HCEC 1CT (cell line): ENCODE data around the gene ALS2CL.

Experiments
- DNase-seq: peaks from one replicate; pipeline ENCODE4 v3.0.0-alpha.2; 2017

The ALS2CL gene

DNA sequence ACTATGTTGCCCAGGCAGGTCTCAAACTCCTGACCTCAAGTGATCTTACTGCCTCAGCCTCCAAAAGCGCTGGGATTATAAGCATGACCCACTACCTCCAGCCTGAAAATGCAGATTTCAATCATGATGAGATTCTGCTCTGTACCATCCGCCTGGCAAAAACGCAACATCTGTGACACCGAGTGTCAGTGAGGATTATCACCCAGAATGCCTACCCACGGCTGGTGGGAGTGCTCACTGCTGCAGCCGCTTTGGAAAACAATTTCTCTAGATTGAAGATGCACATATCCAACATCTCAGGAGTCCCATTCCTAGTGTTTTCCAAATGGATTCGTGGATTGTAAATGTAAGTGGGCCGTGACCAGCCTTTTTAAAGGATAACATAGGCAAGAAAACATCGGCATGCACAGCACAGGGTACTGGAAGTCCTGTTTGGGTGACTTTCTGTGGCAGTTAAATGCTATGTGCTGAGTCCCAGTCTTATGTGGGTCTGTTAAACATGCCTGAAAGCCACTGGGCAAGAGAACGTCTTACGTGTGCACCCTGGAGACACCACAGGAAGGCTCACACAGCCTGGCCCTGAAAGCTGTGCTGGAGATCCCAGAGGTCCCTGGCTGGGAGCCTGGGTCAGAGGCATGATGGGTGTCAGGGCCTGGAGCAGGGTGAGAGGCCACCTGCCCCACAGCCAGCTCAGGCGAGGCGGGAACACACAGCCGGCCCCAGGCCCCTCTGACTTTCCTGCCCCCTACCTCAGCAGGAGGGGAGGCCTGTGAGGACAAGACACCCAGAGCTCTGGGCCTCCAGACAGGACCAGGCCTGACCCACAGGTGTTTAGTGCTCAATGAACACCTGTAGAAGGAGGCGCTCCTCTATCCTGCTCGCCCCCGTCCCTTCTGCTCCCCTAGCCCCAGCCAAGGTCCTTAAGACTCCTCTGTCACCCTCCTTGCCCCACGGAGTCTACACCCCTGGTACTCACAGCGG is 23.3 kb upstream of the ALS2CL start:
- DNase-seq, result no peak

DNA sequence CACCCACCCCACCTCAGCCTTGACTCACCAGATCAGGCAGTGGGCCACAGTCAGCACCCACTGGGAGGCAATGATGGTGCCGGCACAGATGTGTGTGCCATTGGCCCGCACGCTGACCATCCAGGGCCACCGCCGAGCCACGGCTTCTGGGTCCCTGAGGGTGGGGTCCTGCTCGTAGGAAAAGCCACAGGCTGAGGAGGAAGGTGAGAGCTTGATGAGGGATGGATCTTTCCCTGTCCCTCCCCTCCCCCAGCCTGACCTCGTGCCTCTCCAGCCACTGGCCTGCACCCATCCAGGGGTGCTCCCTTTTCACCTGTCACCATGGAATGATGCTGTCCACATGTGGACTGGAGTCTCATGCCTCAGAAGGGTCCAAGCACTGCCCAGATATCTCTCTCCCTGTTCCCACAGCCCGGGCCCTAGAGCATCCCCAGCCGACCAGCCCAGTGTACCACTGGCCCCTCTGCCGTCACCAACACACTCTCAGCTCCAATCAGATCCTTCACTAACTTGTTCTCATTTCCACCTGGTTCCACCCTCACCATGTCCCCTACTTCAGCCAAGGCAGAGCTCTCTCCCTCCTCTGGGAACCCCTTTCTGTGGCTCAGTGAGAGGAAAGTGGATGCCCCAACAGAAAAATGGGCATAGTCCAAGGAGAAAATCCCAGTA is 22.2 kb upstream of the ALS2CL start:
- no peak for DNase-seq

DNA sequence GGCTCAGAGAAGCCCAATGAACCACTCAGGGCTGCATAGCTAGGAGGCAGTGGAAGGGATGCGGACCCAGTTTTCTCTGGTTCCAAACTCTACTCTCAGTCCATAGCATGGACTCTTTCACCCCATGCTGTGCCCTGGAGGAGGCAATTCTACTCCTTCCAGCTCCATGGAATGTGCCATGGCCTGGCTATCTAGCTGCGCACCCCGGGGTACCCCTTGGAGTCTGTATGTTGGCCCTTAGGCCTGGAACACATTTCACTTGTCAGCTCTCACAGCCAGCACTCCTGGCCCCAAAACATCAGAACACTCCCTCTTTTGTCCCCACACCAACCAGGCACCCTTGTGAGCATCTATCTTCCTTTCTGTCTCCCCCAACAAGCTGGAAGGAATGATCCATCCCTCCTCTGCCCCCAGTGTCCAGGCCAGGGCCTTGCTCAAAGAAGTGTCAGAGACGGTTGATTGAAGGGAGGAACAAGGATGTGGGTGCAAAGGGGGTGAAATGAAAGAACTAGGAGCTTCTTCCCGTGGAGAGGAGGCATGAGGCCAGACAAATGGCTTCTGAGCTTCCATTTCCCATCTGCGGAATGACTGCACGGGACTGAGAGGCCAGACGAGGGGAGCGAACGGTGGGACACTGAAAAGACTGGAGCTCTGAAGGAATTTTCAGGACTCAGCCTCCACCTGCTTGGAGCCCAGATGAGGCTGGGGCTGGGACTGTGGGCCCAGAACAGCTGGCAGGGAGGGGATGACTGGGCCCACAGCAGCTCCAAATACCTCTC is 21.4 kb upstream of the ALS2CL start:
- DNase-seq, result no peak

DNA sequence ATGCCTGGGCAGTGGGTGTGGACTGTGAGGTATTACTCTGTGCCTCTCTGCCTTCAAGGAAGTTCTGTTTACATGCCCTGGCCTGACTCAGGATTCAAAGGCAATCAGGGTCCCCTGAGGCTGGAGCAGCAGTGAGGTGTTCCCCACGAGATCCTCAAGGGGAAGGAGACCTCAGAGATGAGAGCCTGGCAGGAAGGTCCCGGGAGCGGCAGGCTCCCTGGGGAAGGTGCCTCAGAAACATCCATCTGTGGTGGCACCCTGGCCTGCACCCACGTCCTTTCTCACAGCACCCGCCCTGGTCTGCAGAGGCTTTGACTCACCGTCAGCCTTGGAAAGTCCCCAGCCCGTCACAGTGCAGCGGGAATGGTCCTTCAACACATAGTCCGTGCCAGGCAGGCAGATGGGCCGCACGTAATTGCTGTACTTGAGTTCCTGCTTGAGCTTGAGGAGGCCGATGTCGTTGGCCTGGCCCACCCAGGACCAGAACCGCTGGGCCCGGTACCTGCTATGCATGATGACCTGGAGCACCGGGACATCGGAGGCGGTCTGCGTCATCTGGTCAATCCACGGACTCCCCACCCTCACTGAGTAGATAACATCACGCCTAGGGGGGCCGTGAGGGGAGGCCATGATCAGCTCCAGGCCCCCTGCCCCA is 20.5 kb upstream of the ALS2CL start:
- DNase-seq, result no peak

DNA sequence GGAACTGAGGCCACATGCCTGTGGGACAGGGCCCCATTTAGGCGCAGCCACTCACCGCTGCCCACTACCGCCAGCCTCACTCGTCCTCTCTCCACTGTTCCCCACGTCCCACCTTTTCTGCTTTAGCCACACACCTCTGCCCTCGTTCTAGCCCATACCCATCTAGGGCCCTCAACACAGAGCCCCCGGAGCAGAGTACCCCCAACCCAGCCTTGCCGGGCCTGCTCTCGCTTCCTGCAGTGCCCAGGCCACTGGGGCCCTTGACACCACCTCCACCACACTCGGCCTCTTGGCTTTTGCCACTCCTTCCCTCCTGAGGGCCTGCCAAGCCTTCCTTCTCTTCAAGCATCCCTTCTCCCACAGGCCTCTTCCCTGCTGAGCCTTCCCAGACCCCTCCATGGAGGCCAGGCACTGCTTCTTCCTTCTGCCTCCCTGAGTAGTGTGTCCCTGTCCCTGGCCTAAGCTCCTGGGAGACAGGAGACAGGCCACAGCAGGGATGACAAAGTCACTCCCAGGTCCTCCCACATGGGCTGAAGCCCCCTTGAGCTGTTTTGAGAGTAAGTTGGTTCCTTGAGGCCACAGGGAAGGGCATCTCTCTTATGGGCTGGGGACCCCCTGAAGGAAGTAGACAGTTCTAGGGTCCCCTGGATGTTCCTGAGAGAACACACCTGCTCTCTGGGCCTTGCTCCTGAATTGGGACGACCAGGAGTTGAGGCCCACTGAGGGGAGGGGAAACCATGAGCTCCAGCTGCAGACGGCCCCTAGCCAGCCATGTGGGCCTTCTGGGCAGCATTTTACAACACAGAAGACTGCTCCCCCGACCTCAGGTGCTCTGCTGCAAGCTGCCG is 19.8 kb upstream of the ALS2CL start:
- DNase-seq, result no peak

DNA sequence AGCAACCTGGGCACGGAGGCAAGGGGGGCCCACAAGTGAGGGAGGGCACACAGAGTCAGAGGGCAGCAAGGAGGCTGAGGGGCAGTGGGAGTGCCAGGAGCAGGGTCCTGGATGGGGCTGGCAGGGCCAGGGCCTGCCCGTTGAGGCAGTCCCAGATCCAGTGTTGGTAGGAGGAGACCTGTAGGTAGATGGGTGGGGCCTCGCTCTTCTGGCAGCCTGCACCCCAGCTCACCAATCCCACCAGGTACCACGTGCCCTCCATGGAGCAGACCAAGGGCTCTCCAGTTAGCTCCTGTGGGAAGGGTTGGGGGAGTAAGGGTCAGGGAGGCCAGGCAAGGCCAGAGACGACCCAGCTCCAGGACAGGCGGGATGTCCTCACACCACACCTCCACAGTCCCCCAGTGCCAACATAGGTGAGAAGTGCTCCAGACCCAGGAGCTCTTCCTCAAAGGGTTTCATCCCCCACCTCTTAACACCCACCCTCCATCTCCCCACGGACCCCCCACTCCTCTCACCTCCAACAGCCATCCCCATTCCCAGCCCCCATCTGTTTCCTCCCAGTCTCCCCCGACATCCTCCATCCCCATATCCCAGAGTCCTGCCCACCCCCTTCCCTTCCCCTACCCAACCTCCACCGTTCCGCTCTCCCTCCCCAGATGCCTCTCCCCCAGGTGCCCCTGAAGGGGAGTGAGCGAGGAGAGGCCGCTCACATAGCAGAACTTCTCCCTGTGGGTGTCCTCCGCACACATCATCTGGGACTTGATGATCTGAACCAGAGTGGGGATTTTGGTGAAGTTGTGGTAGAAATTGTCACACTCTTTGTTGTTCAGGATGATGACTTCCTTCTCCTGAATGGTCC is 18.9 kb upstream of the ALS2CL start:
- no peak for DNase-seq

DNA sequence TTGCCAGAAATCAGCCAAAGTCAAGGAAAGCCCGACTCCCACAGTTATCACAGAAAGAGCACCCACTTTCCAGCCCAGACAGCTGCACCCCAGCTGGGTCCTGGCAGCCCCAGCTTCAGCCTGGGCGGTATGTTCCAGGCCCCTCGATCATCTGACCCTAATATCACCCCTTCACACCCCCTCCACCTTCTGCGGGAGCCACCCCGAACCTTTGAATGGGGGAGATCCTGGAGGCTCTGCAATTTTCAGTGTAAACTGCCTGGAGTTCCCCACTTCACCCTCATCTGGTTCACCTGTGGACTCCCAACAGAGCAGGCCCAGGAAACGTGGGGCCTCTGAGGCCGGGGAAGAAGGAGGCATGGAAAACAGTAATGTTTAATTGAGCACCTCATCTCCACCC is 18.3 kb upstream of the ALS2CL start:
- DNase-seq, result no peak

DNA sequence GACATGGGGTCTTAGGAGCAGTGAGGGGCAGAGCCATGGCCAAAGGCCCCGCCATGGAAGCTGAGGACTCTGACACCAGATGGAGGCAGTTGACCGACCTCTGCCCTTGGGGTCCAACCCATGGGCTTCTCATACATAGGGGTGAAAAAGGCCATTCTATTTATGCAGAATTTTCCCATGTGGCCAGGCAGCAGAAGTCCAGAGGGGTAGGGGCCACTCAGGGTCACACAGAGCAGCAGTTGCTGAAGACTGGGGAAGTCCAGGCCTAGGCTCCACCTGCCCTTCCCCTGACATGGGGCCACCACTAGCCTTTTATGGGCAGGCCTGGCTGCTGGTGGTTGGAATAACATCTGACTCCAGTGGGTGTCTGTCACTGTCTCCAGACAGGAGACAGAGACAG is 17.8 kb upstream of the ALS2CL start:
- DNase-seq, result no peak

DNA sequence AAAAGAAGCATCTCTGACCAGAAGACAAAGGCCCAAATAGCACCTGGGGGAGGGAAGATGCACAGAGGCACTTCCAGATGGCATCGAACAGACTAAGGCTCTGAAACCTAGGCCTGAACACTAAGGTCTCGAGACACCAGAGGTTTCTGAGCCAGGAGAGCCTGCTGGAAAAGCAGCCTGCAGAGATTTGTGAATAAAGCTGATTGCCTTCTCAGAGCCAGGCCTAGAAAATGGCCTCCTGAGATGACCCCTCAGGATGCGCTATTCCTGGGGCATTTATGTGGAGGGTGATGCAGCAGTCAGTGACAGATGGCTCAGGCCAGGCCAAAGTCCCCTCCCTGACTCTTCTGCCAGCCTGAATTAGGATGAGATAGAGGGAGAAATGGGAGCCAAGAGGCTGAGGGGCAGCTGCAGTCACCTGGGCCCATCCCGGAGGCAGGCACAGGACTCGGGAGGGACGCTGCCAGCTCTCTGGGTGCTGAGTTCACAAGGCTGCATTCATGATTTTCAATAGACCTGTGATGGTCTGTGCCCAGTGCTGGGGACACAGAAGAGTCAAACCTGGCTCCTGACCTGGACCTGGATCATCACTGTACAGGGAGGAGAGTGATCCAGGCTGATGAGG is 17.3 kb upstream of the ALS2CL start:
- DNase-seq, result no peak

DNA sequence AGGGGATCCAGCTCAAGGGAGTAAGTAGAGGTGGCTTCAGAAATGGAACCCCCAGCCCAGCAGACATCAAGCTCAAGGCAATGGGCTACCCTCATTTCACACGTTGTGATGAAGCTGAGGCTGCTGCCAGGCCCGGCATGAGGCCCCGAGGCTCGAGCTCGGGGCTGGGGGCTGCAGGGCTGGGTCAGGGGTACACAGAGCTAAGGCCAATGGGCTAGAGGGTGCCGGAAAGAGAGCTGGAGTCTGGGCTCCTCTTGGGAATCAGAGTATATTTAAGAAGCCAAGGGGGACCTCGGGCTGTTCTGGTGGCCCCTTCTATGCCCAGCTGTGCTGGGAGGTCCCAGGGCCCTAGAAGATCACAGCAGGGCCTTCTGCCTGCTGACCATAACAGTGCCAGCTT is 16.8 kb upstream of the ALS2CL start:
- no peak for DNase-seq

DNA sequence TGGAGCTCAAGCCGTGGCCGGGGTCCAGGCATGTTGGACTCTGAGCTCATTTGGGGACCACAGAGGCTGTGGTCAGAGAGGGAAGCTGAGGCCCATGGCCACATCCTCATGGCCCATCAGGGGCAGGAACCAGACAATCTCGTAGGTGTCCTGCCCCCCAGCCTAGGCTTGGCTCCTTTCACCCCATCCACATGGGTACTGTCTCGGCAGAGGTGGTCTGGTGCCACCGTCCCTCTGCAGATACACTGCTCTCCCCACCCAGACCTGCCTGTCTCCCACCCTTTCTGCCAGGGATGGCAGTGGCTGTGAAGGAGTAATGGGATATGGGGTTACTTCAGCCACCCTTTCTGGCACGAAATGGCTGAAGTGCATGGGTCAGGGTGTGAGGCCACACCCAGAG is 16.2 kb upstream of the ALS2CL start:
- DNase-seq, result no peak

DNA sequence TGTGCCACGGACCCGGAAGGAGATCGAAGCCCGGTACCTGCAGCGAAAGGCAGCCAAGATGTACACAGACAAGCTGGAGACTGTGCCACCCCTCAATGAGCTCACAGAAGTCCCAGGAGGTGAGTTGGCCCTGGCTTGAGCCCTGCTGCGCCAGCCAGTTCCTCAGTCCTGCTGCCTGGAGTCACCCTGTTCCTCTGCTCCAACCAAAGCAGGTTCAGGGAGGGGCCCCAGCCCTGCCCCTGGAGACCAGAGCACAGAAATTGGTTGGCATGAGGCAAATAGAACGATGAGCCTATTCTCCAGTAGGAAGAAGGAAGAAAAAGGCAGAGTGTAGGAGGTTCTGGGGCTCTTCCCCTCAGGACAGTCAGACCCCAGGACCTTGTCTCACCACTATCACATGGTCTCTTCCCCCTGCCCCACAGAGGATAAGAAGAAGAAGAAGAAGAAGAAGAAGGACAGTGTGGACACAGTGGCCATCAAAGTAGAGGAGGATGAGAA is 15.7 kb upstream of the ALS2CL start:
- DNase-seq, result no peak

DNA sequence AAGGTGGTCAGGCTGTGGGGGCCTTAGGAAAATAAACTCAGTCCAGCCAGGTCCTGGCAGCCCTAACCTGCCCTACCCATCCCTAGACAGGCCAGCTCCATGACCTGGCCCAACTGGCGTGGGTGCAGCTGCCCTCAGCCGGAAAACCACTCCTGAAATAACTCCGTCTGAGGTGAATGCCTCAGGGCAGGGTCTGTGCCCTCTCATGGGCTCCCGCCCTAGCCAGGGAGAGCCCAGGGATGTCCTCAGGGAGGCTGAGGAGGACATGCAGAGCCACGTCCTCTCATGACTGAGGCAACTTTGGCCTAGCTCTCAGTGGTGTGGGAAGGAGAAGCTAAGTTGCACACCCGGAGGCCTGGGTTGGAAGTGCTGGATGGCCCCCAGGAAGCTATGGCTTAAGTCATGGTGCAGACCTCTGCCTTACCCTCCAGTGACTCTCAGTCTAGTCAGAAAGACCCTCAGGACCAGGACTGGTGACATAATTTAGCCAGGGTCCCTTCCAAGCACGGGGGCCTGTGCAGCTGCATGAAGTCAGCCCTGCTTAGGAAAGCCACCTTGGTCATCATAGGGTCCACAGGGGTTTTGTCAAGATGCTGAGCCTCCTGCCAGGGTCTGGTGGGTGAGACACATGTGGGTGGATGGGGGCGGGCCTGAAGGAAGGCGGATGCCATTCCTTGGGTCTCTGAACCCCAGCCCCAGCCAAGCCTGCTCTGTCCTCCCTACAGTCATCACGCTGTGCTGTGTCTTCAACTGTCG is 15.1 kb upstream of the ALS2CL start:
- no peak for DNase-seq

DNA sequence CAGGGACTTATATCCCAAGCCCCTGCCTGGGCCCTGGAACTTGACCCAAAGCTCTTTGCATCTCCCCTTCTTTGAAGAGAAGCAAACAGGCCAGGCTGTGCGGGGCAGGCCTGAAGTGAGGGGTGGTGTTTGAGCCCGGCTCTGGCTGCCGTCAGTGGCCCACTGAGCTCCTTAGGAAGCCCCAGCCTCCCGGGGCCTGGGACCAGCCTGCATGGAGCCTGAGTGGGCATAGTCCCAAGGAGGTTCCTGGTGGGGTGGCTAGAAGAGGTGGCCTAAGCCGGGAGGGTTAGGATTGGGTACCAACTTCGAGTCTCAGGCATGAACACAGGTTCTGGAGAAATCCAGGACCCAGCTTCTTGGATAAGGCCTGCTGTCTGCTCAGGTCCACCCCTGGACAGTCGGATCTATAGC is 14.1 kb upstream of the ALS2CL start:
- DNase-seq, result no peak

DNA sequence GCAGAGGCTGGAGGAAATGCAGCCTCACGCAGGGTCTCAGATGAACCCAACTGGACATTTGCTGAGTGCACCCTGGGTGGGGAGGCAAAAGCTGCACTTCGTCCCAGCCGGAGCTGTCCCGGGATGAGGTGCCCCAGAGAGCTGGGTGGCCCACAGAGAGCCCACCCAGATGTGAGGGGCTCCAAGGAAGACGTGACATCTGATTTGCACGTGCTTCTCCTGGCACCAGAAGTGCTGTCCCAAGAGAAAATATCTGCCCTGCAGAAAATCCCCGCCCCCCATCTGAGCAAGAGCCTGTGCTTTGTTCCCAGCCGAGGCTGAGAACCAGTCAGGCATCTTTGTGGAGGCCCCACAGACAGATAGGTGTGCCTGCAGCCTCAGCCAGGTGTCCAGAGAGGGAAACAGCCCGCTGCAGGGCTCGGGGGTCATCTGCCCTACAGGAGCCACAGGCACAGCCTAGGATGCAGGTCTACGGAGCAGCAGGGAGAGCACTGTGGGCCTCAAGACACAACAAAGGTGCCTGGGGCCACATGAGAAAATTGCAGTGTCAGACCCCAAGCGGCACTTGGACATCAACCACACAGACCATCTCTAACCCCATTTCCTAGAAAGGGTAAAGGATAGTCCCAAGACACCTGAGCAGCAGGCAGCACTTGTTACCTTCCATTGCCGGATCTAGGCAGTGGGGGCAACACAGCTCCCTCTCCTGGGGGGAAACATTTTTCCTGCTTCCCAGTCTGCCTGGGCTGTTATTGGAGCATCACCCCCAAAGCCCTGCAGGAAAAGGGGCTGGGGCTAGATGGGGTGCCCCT is 13.5 kb upstream of the ALS2CL start:
- no peak for DNase-seq

DNA sequence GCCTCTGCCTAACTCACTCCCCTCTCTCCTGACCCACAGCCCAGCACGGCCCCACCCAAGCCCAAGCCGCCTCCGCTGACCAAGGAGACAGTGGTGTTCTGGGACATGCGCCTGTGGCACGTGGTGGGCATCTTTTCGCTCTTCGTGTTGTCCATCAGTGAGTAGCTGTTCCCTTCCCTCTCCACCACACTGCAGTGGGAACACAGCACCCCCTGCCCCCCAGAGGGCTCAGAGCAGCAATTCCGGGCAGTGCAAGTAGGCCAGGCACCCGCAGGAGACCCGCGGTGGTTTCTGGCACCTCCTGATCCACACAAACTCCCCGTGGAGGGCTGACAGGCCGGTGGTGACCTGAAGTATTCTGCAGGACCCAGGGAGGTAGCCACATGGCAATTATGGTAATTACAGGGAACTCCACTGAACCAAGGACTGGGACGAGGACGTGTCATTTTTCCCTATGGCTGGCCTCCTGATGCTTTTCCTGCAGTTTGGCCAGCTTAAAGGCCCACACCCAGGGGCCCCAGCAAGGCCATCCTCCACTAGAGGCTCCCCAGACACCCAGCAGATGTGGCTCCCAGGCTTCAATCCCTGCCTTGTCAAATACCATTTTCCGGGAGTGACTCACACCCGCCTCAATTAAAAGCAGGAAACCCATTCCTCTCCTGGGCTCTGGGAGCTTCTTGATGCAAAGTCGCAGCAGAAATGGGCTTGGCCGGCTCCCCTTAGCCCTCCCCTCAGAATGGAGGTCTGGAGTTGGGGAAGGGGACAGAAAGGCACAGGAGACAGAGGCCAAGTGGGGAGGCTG is 12.5 kb upstream of the ALS2CL start:
- DNase-seq, result peak; percentile 81

DNA sequence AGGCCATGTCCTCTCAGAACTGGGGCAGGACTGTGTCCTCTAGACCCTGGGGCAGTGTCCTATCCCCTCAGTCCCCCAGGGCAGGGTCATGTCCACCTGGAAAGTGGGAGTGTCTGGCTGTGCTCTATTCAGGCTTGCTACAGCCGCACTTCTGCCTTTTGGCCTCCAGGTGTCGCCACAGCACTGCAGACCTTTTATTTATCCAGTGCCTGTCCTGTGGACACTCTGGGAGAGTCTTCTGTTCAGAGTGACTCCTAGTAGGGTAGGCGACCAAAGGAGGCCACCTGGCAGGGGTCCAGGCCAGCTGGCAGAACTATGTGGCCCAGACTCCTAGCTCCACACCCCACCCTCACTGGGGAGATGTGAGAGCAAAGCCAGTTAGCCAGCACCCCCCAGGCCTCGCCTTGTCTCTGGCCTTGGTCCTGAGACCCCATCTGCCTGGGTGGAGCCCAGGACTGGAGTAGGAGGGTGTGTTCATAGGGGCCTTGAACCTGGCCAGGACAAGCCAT is 11.6 kb upstream of the ALS2CL start:
- peak; percentile 45 for DNase-seq
